ENCODE results near the gene ALG14.
"Not testable (repeated sequence)": the region's sequence is repeated elsewhere in the genome, so short reads cannot be mapped to it uniquely, and the experiment has no call there.

Gene ALG14

GRCh38 chr1:94952539-94952938 is 120.2 kb downstream of the ALG14 start:
- no peak for ATAC-seq

GRCh38 chr1:94951509-94952208 is 121.1 kb downstream of the ALG14 start:
- ATAC-seq, result no peak
- no peak for DNase-seq

More at GRCh38 chr1:94952539-94952938, 120.2 kb downstream of the ALG14 start:
- DNase-seq, result no peak

GRCh38 chr1:94951046-94951445 is 121.7 kb downstream of the ALG14 start:
- no peak for ATAC-seq
- DNase-seq, result no peak

- no peak for DNase-seq
- no peak for ATAC-seq
Observed at GRCh38 chr1:94949681-94950661, 122.8 kb downstream of the ALG14 start.

GRCh38 chr1:94947437-94947836 is 125.3 kb downstream of the ALG14 start:
- ATAC-seq, result no peak
- no peak for DNase-seq

GRCh38 chr1:94946886-94947285 is 125.9 kb downstream of the ALG14 start:
- DNase-seq (no peak), ATAC-seq (no peak)

- no peak for DNase-seq
- ATAC-seq, result no peak
Observed at GRCh38 chr1:94942171-94943128, 130.3 kb downstream of the ALG14 start.

- not testable (repeated sequence) for ATAC-seq
Observed at GRCh38 chr1:94941480-94941879, 131.3 kb downstream of the ALG14 start.

GRCh38 chr1:94940738-94941137 is 132.0 kb downstream of the ALG14 start:
- no peak for DNase-seq
- ATAC-seq, result no peak

More at GRCh38 chr1:94941480-94941879, 131.3 kb downstream of the ALG14 start:
- not testable (repeated sequence) for DNase-seq

- ATAC-seq, result no peak
- DNase-seq, result no peak
Observed at GRCh38 chr1:94937820-94938219, 134.9 kb downstream of the ALG14 start.

- ATAC-seq, result no peak
- DNase-seq, result no peak
Observed at GRCh38 chr1:94936861-94937620, 135.7 kb downstream of the ALG14 start.

GRCh38 chr1:94935476-94935875 is 137.3 kb downstream of the ALG14 start:
- no peak for DNase-seq
- ATAC-seq, result no peak

GRCh38 chr1:94935034-94935433 is 137.7 kb downstream of the ALG14 start:
- no peak for DNase-seq
- no peak for ATAC-seq

GRCh38 chr1:94934551-94934950 is 138.2 kb downstream of the ALG14 start:
- no peak for DNase-seq
- ATAC-seq, result no peak

- ATAC-seq (no peak), DNase-seq (no peak)
Observed at GRCh38 chr1:94931254-94931841, 141.4 kb downstream of the ALG14 start.

- DNase-seq (no peak), ATAC-seq (no peak)
Observed at GRCh38 chr1:94929351-94930217, 143.2 kb downstream of the ALG14 start.

GRCh38 chr1:94928293-94928939 is 144.3 kb downstream of the ALG14 start:
- DNase-seq (no peak), ATAC-seq (no peak)

- ATAC-seq (no peak), DNase-seq (no peak)
Observed at GRCh38 chr1:94927405-94928175, 145.2 kb downstream of the ALG14 start.
